Islet precursor cell (in vitro differentiated cells): ENCODE data around the gene FAM53B.
"Not testable (repeated sequence)": the region's sequence is repeated elsewhere in the genome, so short reads cannot be mapped to it uniquely, and the experiment has no call there.

Experiments used
- DNase-seq: peaks from one replicate; pipeline ENCODE4 v3.0.0-alpha.2; 2018

FAM53B gene, protein sequence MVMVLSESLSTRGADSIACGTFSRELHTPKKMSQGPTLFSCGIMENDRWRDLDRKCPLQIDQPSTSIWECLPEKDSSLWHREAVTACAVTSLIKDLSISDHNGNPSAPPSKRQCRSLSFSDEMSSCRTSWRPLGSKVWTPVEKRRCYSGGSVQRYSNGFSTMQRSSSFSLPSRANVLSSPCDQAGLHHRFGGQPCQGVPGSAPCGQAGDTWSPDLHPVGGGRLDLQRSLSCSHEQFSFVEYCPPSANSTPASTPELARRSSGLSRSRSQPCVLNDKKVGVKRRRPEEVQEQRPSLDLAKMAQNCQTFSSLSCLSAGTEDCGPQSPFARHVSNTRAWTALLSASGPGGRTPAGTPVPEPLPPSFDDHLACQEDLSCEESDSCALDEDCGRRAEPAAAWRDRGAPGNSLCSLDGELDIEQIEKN

DNA sequence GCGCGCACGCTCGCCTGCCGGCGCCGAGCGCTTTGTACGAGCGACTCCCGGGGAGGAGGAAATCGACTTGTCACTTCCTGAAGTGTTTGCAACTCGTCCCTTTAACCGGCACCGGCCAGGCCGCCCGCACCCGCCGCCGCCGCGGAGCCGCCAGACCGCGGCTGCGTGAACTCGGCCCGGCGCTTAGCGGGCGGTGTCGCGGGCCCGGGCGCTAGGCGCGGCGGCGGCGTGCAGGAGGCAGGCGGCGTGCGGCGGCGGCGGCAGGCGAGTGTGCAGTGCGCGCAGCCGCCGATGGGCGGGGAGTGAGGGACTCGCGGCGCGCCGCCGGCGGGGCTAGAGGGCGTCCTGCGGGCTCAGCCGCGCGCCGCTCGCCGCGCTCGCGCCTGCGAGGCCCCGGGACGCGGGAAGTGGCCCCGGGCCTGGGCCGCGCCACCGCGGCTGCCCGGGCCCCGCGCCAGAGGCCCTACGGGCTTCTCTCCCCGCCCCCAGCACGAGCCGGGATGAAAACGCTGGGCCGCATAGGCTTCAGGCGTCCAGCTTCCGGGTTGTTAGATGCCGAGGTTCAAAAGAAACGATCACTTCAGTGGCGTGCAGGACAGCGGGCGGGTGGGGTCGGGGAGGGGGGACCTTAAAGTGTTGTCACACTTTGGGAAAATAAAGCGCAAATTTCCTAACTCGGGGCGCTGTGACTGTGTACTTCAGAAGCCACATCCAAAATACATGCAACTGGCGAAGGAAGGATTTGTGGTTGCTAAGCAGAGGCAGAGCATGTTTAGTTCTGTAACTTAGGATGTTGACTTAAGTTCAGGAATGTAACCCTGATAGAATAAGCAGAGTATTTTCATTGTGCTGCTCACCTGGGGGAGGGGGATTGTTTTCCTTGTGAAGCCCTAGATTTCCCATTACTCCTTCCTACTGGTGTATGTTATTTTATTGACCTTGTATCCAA, at the start of gene FAM53B:
FAM53B (minus strand) TSS at position 277 of the 949 bp plus-strand sequence. CDS start 37,665 bp downstream, outside the sequence.
- peak; percentile 84 for DNase-seq

DNA sequence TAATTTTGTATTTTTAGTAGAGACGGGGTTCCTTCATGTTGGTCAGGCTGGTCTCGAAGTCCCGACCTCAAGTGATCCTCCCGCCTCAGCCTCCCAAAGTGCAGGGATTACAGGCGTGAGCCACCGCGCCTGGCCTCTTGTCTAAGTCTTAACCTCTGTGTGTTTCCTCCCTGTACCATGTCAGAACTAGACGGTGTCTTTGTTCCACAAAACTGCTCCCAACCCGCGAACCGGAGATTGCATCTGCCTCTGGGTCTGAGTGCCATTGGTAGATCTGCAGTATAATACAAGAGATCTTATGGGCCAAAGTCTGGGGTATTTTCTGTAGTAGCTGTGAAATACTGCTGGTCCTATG, 48.8 kb upstream of the FAM53B start:
- DNase-seq: no peak

DNA sequence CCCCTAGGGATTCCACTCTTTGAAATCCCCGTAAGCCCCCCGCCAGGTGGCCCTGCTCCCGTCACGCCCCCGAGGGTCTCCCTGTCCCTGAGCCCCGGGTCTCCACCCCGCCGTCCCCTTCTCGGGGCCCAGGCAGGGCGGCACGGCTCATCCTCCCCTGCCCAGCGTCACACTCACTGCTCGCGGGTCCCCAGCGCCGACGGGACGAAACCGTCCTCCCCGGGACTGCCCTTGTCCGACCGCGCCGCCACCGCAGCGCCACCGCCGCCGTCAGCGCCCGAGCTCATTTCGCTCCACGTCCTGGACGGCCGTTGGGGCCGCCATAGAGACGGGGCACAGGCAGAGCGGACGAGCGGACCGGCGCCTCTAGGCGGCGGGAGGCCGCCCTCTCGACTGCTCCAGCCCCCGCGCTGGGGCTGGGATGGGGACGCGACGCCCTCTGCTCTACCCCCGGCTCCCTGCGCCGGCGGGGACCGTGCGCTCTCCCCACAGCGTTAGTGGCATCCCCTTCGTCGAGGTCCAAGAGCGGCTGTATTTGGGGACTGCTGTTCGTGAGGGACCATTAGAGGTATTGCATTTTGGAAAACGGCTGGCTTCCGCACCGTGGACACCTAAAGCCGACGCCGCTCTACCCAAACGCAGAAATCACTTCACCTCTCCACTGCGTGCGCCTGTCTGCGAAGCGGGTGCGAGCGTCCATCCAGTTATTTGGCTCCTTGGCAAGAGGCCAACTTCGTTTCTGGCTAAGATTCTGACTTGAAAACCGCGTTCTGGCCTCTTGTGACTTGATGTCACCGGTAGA, 47.6 kb upstream of the FAM53B start, which contains the start of gene EEF1AKMT2:
EEF1AKMT2 (minus strand) TSS at position 341 of the 802 bp plus-strand sequence; CDS start at position 287, 54 bp downstream.
- DNase-seq: peak; percentile 94

DNA sequence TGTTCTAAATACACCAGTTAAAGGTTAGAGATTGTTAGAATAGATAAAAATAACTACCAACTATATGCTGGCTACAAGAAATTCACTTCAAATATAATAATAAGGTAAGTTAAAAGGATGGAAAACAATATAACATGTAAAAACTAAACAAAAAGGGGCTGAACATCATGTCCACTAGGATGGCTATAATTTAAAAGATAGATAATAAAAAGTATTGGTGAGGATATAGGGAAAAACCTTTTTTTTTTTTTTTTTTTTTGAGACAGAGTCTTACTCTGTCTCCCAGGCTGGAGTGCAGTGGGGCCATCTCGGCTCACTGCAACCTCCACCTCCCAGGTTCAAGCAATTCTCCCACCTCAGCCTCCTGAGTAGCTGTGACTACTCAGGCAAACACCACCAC, 38.7 kb upstream of the FAM53B start:
- DNase-seq: not testable (repeated sequence)

DNA sequence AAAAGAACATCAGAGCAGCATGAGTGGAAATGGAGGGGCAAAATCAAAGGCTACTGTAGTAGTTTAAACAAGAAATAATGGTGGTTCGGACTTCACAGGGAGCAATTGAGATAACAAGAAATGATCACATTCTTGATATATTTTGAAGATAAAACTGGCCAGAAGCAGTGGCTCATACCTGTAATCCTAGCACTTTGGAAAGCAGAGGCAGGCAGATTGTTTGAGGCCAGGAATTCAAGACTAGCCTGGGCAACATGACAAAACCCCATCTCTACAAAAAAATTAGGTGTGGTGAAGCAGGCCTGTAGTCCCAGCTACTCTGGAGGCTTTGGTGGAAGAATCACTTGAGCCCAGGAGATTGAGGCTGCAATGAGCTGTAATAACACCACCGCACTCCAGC, 24.6 kb upstream of the FAM53B start:
- DNase-seq: no peak

DNA sequence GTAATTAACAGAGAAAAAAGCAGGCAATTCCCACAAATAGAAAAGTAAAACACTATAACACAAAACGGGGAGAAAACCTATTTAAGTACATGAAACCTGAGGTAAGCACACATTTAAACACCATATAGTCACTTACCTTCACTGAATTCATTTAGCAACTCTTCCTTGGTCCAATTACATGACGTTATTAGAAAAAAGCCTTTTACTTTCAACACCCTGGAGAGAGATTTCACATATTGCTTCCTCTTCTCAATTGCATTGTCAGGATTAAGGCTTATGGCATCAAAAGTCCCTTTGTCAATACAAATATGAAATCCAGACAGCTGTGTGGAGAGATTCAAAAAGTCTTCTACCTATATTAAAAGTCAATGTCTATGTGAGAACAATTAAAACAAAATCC, 21.1 kb upstream of the FAM53B start:
- DNase-seq: no peak

DNA sequence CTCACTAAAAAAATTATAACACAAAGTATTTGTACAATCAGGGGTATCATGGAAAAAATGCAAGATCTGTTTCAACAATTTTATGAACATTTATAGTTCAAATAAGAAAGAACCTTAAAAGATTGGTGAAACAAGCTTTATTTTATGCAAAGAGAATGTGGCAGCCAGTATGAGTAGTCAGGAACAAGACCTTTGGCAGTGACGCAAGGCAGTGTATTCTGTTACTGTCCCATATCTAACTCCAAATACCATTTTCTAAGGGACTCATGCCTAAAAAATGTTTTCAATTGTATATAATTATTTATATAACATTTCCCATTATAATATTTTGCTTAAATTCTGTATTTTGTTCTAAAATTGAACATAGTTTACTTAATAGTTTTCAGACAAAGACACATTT, 19.1 kb upstream of the FAM53B start:
- no peak for DNase-seq

DNA sequence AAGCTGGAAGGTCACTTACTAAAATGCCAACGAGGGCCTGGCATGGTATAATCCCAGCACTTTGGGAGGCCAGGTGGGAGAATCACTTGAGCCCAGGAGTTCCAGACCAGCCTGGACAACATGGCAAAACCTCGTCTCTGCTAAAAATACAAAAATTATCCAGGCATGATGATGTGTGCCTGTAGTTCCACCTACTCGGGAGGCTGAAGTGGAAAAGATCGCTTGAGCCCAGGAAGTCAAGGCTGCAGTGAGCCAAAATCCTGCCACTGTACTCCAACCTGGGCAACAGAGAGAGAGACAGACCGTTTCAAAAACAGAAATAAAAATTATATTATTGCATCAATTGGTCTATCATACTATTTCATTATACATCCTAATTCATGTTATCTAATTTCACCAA, 18.1 kb upstream of the FAM53B start:
- DNase-seq: no peak

DNA sequence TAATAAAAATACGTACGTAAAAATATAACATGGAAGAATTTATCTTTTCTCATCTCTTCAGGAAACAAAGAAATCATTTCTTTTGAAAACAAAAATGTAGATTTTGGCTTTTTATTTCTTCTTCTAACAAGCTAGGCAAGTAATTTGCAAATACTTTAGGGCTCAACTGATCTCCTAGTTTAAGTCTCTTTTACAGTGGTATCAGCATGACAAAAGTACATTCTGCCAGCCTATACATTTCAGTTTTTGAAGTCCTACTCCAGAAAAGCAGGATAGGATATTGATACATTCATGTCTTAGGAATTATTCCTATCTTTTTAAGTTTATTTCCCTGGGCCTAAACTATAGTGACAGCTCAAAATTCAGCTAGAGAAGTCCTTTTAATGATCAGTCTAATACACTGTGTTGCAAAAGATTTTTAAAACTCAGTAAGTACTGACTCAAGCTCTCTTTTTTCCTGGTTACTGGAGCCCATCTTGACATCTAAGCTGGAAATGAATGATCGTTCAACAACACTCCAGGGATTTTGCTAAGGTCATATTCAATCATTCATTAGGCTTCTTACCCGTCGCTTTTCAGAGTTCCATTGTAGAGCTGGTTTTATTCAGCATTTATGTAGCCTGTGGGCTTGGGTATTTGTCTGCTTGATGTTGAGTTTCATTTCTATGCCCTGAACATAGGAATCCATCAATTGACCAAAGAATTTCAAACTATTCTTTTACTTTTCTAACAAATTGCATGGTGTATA, 12.2 kb upstream of the FAM53B start:
- DNase-seq: no peak

DNA sequence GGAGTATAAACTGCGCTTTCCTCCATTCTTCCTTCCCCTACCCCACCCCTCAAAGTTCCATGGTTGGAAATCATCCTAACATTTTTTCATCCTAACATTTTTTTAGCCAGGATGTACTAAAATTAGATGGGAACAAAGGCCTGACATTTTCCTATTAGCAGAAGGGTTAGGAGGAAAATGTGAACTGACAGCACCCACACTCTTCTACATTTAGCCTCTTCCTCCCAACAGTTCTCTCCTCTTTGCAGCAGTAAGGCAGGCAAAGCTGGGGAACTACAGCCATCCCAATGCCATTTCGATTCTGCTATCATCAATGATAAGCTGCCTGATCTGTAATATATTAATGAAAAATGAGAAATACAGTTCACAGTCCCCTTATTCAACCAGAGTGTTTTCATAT, 11.4 kb upstream of the FAM53B start:
- DNase-seq: no peak

DNA sequence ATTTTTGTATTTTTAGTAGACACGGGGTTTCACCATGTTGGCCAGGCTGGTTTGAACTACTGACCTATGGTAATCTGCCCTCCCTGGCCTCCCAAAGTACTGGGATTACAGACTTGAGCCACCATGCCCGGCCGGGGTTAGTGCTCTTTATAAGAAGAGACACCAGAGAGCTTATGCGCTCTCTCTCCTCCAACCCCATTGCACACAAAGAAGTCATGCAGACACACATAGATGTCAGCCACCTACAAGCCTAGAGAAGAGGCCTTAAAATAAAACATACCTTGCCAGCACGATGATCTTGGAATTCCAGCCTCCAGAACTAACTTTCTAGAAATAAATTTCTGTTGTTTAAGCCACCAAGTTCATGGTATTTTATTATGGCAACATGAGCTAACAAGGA, 10.0 kb upstream of the FAM53B start:
- DNase-seq: no peak

DNA sequence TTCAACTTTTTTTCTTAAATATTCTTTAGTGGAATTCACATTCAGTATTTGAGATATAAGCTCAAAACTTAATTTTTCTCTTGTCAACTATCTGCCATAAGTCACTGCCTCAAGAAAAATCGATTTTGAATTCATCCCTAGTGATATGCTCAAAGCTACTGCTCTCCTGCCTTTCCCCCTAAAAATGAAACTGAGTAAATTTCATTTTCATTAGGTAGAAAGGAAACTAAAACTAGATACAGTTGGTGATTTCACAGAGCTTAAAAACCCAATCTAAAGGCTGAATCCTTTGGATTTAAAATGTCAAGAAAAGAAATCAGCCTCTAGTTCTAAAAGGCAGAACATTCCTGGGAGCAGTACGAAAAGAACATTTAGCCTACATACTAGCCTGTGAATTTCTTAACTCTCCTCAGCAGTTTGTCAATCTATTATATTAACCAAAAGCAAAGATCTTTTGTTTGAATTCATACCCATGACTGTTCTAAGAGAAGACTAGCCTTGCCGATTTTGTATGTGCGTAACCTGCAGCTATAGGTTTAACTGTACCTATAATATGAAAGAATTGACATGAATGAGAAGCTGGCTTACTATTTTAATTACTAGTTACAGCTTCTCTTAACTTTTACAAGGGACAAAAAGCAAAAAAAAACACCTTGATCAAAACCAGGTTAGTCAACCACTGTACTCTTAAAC, 4.9 kb upstream of the FAM53B start:
- no peak for DNase-seq

DNA sequence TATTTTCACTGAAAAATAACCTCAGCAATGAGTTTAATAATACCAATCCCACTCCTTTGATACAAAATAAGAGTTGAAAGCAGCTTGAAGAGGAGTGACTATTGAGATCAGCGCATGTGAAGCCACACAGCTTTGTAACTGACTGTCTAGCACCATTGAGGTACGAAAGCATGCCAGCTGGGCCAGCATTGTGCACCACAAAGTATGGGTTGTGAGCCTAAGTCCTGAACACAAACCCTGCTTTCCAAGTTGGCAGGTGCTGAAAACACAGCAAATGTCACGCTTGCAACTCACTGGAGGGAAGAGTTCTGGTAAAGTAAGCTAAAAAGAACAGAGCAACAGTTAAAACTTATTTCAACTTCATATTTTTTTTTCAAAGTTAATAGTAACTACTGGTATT, 4.0 kb upstream of the FAM53B start:
- DNase-seq: no peak

DNA sequence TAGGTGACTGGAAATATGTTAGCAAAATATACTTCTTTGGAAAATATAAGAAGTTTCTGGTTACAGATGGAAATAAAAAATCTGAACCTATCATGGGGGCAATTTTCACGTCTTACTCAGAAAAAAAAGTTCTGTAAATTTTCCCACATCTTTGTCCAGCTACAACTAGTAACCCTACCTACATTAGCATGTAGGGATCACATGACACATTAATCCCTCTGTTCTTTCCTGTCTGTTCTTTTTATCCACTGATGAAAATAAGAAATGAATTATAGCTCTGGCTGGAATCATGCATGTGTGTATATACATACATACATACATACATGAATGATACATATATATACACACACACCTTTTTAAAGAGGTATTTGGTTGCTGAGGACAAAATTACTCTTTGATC, 3.6 kb upstream of the FAM53B start:
- no peak for DNase-seq

DNA sequence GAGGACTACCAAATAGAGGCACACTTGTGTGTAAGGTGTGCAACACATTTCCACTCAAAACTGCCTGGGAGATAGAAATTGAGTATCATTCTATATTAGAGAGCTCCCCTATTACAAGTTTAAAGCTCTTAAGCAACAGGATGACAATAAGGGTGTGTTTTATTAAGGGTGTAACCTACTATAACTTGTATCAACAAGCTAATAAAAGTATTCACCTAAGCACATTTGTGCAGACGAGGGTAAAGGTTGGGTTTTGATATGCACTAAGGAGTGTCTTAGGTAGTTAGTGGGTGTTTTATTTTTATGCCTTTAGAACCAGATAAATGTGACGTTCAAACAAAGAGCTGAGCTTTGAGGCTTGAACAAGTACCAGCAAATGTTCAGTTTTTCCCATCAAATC, 2.8 kb upstream of the FAM53B start:
- DNase-seq: no peak

DNA sequence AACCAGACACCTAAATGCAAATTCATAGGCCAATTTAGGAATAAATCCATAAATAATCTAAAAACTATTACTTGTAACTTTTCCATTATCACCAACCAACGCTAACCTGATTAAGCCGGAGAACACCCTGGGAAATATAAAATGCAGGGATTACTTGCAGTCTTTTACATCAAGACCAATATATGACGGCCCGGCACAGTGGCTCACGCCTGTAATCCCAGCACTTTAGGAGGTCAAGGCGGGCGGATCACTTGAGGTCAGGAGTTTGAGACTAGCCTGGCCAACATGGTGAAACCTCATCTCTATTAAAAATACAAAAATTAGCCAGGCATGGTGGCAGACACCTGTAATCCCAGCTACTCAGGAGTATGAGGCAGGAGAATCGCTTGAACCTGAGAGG, 2.3 kb upstream of the FAM53B start:
- not testable (repeated sequence) for DNase-seq

DNA sequence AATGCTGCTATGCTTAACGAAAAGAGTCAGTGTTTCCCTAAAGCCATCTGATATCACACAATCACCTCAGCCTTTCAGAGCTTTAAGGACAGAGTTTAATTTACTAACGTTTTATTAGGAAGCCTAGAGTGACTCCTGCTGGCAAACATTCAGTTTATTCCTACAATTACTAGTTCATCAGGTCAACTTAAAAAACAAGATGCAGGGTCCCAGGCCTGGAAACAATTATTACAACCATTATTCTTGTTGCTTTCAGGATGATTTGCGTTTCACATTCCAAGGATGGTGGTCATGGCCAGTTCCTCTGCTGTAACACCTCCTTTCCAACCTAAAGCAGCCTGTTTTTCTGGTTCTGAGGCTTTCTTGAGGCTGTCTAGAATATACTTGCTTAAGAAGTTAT, 1.5 kb upstream of the FAM53B start:
- peak; percentile 81 for DNase-seq

DNA sequence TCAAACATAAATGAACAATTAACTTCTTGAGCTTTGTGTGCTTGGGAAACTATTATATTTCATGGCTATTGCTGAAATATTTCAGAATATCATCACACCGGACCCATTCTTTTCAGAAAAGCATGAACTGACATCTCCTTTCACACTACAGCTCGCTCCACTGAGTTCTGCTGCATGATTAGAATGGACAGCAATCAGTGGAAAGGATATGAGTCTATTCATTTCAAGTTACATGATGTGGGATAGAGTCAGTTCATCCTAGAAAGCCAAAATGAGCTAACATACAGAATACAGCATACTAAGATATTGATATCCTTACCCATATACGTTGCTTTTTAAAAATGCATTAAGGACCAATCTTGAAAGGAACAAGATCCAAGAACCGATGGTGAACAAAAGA, 1.1 kb upstream of the FAM53B start:
- DNase-seq: no peak

DNA sequence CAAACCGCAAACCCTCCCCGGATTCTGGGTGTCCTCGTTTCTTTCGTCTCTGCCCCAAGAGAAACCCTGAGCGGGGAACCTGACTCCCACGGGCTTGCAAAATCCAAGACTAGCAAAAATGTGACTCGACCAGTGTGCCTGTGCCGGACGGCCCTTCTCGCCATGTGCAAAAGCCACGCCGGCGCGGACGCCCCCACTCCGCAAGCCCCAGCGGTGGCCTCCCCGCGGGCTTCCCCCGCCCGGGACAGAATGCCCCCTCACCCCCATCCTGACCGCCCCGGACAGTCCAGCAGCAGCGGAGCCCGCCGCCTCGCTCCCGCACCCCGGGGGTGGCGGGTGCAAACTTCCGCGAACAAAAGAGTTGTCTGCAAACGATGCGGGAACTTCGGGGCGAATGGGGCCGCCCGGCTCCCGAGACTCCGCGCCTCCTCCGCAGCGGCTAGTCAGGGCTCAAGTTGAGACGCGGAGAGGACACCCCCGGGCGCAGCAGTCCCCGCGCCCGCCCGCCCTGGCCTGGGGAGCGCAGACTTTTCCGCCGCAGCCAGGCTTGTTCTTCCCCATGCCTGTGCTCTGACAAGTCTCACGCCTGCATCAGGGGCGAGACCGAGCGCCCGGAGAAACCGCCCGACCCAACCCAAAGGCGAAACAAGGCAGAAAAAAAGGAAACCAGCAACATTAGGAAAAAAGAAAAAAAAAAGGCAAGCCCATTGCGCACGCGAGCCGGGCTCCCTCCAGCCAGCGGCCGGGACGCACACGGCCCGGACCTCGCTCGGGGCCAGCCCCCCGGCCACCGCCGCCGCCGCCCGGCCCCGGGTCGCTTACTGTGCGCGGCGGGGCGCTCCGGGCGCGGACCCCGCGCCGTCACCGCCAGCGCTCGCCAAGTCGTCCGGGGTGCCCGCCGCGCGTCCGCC, 732 bp downstream of the FAM53B start:
- peak; percentile 74 for DNase-seq

DNA sequence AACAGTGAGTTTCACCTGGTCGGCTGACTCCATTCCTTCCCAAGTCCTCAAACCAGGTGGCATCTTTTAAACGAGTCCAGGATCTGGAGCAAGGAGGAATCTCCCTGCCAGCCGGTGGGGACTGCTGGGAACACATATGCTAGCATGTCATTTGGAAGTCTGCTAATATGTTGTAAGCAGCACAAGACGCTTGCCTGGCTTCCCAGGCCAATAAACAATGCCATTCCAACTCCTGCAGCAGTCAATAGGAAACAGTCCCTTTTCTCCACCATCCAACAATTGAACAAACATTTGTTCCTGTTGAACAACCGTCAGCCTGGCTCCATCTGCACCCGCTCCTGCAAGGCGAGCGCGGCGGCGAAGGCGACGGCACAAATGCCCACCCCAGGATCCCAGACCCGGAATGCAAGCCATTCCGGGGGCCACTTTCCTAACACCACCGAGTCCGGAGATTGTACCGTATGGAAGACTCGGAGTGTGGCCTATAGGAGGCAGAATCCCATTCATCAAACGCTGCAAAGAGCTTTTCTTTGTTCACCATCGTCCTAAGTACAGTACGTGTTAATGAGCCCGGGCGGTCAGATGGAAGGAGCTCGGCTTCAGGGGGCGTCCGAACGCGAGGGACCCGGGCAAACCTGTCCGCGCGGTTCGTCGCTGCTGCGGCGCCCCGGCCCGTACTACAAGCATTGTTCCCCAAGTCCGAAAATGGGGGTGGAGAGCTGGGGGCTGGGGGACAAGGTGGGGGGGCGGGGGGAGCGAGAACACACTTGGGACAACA, 1.6 kb downstream of the FAM53B start:
- no peak for DNase-seq
